GM21723 (cell line): ENCODE measurements around the gene CTDSPL2.
"Not testable (repeated sequence)": the region's sequence is repeated elsewhere in the genome, so short reads cannot be mapped to it uniquely, and the experiment has no call there.

Source experiments
- ATAC-seq: cut with Tn5 transposase; IDR thresholded peaks from one replicate; pipeline ENCODE4 v1.9.1; 2021; ENCODE audit warnings: mild to moderate bottlenecking, moderate library complexity; ENCODE audit not compliant: unreplicated experiment

The CTDSPL2 gene

DNA sequence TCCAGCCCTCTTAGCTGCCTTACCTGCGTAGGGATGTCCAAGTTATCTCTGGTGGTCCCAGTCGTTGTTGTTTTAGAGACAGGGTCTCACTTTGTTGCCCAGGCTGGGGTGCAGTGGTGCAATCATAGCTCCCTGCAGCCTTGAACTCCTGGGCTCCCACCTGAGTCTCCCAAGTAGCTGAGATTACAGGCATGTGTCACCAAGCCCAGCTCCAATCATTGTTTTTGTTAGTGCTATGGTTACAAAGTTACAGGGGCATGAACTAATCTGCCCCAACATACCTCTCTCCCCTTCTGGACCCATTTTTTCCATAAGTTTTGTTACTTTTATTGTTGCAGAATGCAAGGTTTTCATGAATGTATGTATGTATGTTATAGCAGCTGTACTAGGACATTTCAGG, 54.7 kb downstream of the CTDSPL2 start:
- no peak for ATAC-seq

DNA sequence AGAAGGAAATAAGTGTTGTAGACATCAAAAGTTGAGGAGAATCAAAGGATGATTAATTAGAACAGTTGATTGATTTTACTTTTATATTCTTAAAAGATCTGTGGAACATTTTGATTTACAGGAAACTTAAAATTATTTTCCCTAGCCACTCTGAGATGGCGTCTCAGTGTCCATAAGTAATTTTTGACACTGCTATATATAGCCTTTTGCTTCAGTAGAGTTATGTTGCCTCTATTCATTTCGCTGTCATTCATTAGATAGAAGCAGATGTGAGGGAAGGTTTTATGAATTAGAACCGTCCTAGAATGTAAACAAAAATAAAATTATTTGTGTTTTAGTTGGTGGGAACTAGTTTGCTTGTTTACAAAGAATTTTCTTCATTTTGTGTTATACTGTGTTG, 58.5 kb downstream of the CTDSPL2 start:
- no peak for ATAC-seq

DNA sequence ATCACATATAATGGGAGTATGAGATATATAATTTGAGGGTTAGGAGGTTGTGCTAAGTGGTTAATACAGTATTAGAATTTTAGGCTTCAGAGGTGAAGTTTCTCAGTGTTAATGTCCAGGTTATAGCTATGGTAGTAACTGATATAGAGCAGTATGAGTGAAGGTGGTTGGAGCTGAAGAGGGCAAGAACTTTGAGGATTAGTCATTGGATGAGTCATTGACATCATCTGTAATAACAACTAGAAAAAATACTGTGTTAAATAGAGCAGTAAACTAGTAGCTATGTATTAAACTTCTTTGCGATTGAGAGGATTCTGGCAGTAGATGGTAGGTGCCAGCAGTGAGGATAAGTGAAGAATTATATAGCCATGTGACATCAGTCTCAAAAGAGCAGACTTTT, 62.0 kb downstream of the CTDSPL2 start:
- no peak for ATAC-seq

DNA sequence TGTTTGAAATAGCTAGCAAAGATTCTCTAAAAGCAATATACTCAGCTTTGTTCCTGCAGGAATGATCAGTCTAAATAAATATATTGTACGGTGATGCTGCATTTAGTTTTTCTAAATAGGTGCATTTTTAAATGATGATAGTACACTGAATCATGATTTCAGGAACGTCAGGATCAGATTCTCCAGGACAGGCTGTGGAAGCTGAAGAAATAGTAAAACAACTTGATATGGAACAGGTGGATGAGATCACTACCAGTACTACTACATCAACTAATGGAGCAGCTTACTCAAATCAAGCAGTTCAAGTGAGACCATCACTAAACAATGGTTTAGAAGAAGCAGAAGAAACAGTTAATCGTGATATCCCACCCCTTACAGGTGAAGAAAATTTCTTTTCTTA, 63.2 kb downstream of the CTDSPL2 start:
- ATAC-seq, result no peak

DNA sequence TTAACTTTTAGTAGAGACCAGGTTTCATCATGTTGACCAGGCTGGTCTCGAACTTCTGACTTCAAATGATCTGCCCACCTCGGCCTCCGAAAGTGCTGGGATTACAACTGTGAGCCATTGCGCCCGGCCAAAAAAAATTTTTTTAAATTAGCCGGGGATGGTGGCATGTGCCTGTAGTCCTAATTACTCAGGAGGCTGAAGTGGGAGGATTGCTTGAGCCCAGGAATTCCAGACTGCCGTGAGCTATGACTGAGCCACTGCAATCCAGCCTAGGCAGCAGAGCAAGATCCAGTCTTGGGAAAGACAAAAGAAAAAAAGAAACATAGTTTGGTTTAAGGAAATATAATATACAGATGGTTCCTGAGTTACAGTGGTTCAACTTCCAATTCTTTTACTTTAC, 64.6 kb downstream of the CTDSPL2 start:
- no peak for ATAC-seq

DNA sequence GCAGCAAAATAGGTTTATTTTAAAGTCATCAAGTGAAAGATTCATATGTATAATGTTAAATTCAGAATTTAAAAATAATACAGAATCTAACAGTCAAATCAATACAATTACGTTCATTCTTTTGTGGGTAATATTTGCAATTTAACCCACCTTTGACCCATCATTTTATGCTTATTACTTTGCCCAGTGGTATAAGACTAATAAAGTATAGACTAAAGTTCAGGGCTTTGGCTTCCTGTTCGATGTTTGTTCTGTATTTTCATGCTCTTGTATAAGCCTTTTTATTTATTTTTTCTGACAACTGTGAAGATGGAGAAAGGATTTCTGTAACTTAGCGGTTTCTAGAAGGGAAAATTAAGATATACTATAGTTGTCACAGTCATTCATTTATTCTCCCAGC, 65.2 kb downstream of the CTDSPL2 start:
- no peak for ATAC-seq

DNA sequence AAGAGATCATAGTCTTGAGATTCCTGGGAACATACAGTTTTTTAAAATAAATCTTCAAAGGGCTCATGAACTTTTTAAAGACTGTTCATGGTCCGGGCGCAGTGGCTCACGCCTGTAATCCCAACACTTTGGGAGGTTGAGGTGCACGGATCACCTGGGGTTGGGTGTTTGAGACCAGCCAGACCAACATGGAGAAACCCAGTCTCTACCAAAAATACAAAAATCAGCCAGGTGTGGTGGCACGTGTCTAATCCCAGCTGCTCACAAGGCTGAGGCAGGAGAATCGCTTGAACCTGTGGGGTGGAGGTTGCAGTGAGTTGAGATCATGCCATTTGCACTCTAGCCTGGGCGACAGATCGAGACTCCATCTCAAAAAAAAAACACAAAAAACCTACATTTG, 68.1 kb downstream of the CTDSPL2 start:
- ATAC-seq, result no peak

DNA sequence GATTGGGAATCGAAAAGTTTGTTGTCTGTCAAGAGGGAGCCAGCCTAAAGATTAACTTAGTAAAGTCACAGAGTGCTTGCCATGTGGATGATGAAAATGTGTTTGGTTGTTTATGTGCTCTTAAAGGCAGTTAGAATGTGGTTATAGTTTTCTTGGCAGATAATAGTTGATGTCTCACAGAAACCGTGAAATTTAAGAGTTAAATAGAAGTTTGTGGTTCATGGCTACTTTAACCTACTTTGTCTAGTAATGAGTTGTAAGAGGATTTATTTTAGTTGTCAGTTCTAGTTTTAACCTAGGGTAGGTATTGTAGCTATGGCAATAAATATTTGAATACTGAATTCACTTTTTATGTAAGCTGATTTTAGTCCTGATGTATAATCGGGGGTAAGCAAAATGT, 73.1 kb downstream of the CTDSPL2 start:
- ATAC-seq, result no peak

DNA sequence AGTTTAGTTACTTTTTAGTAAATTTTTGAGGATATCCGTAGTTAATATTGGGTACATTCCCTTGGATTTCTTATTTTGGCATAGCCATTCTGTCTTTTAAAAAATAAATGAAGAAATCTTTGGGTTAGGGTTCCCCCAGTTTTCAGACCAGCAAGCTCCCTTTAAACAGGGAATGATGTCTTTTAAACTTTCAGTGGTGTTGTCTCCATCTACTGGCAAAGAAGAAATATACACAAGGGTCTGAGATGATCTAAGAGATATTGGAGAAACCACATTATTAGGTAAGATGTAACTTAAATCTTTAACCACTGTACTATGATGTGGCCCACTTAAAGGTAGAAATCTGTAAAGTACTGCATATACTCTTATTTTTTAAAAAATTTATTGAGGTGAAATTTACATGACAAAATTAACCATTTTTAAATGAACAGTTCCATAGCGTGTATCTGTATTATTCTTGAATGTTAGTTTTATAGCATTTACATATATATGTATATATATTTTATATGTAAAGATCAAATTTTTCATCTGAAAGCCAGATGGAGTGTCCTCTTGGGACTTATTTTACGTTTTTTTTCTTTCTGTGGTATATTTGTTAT, 74.4 kb downstream of the CTDSPL2 start:
- ATAC-seq, result no peak

DNA sequence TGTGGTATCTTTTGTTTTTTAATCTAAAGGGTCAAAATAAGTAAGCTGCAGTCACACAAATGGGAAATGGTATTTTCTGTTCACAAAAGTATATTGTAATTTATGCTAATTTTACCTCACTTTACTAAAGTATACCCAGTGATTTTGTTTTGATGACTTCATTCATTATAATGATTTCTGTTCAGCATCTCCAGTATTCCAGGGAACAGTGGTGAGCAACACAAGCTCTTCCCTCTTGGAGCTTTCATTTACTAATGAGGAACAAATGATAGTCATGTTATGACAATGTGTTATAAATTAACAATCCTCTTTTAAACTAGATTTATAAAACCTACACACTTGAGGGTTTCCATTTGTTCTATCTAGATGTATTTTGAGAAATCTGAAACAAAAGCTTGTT, 89.0 kb downstream of the CTDSPL2 start:
- ATAC-seq, result no peak

DNA sequence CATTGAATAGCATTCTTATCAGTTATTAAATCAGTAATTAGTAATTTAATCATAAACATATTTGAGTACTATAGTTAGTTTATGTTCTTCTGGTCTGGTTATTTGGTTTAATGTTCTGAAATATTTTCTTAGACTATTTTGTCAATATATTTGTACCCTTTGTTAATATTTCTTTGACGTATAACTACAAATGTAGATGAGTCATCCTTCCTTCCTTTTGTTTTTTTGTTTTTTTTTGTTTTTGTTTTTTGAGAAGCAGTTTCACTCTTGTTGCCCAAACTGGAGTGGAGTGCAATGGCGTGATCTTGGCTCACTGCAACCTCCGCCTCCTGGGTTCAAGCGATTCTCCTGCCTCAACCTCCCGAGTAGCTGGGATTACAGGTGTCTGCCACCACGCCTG, 92.1 kb downstream of the CTDSPL2 start:
- ATAC-seq, result no peak

DNA sequence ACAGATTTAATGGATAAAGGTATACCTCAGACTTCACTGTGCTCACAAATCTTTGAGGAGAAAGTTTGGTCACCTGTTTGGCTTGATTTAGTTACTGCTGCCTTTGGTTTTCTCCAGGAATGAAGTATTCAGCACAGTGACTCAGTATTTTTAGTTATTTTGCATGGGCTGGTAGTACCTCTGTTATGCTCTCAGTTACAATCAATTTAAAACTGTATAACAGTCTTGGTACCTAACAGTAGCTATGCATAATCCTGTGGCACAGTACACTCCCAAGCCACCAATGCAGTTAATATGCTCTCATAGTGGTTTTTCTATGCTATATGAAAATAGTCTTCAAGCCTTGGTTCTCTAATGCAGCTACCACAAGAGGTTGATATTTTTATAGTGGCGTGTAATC, 97.6 kb downstream of the CTDSPL2 start:
- ATAC-seq, result no peak

DNA sequence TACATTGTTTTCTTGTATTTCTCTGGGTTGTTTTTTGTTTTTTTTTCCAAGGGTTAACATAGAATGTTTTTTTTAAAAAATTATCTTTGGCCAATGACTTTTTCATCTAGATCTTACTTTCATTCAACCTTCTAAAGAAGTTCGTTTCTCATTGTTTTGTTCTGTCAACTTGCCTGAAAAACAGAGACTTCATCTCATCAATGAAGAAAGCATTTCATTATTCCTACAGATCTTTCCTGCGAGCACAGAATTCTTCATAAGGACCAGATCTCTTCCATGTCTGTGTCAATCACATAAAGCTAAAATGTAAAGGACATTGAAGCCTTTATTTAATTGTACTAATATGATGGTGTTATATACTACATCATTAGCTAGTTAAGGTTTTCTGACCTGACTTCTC, 99.8 kb downstream of the CTDSPL2 start:
- no peak for ATAC-seq

DNA sequence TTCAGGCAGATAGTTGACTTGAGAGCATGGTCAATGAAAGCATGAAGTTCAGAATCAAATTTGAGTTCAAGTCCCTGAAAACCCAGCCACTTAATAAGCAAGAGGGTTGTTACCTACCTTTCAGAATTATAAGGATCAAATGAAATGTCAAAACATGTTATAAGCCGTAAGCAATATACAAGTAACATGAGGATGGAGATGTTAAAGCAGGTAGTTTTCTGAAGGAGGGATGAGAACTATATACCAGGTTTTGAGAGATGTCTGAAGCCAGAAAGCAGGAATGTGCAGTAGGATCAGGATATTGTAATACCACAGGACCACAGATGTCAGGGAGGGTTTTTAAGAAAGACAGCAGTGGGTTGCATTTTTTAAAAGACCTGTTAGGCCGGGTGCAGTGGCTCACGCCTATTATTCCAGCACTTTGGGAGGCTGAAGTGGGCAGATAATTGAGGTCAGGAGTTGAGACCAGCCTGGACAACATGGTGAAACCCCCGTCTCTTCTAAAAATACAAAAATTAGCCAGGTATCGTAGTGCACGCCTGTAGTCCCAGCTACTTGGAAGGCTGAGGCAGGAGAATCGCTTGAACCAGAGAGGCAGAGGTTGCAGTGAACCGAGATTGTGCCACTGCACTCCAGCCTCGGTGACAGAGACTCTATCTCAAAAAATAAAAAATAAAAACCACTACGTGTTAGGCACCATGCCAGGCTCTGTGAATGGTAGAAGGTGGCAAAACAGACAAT, 102.6 kb downstream of the CTDSPL2 start:
- ATAC-seq, result no peak

DNA sequence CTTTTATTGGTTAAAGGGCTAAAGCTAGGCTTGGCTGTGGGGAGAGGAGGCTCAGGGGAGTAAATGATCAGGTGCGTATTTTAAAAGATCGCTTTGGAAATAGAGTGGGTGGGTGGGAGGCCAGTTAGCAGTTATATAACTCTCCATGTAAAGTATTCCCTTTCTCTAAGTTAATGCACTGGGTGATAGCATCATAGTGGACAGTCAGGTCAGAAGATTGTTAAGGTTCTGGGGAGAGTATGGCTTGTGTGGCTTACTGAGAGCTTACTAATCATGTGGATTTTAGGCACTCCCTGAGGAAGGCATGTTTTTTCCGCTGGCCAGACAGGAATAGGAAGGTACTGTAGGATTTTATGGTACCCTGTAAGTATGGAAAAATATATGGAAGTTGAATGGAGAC, 103.2 kb downstream of the CTDSPL2 start:
- no peak for ATAC-seq

DNA sequence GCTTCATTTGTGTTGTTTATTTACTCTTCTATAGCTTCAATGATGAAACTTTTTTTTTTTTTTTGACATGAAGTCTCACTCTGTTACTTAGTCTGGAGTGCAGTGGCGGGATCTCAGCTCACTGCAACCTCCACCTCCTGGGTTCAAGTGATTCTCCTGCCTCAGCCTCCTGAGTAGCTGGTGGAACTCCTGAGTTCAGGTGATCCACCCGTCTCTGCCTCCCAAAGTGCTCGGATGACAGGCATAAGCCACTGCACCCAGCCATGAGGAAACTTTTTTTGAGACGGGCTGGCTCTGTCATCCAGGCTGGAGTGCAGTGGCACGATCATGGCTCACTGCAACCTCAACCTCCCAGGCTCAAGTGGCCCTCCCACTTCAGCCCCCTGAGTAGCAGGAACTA, 104.8 kb downstream of the CTDSPL2 start:
- not testable (repeated sequence) for ATAC-seq

DNA sequence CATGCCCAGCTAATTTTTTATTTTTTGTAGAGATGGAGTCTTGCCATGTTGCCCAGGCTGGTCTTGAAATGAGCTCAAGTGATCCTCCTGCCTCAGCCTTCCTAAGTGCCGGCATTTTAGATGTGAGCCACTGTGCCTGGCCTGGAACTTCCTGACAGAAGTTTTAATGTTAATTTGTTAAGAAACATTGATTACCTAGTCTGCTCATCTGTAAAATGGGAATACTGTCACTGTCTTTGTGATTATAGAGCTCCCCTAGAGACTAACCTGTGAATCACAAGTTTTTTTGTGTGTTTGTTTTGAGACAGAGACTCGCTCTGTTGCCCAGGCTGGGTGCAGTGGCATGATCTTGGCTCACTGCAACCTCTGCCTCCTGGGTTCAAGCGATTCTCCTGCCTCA, 105.3 kb downstream of the CTDSPL2 start:
- no peak for ATAC-seq

DNA sequence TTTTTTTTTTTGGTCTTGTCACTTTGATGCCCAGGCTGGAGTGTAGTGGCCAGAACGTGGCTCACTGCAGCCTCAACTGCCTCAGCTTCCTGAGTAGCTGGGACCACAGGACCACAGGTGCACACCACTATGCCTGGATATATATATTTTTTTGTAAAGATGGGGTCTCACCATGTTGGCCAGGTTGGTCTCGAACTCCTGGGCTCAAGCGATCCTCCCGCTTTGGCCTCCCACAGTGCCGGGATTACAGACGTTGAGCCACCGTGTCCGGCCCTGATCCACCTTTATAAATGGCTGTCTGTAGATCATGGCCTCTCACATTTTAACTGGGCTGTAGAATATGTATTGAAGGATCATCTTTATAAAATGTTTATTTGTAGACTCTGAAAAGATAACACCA, 107.7 kb downstream of the CTDSPL2 start:
- no peak for ATAC-seq

DNA sequence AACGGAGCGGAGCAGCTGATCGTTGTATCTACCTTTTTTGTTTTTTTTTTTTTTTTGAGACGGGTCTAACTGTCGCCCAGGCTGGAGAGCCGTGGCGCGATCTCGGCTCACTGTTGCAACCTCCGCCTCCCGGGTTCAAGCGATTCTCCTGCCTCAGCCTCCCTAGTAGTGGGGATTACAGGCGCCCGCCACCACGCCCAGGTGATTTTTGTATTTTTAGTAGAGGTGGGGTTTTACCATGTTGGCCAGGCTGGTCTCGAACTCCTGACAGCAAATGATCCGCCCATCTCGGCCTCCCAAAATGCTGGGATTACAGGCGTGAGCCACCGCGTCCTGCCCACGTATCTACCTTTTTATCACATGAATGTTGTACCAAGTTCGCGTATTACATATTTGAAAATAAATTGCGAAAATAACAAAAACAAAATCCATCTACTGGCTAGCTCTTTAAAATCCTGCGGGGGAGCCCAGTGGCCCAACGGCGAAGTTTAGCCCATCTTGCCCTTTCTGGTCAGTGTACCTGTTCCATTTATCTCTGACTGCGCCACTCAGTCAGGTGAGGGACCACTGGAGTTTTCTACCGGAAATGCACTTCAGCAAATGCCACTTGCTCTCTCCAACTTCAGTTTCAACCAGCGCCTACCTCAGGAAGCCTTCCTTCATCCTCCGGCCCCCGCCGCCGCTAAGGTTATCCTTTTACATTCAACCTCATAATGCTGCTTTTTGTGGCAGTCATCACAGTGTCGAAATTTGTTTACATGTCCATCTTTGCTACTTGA, 108.3 kb downstream of the CTDSPL2 start:
- ATAC-seq, result no peak

DNA sequence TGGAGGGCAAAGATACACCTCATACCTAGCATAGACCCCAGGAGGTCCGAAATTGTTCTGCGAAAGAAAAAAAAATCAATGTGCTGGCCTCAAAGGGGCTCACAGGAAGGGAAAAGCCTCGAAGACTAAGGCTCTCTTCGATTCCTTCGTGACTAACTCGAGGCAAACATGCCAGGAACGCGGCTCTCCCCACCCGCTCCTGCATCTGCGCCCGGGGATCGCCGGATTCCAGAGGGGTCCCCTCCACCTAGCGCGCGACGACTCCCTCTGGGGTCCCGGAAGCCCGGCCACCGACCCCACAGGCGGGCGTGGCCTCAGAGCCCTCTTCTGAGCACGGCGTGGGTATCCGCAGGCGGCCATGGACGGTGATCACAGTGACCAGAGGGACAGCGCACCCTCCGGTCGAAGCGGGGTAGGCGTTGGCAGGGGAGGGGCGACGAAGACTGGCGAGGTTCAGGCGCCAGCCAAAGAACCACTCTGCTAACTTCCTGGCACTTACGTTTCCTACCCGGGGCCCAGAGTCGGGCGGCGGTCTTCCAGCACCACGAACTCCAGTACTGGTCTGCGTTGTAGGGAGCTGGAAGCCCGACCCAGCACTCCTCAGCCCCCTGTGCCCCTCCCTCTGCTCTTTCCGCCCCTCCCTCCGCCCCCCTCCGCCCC, 109.0 kb downstream of the CTDSPL2 start:
- peak; percentile 67 for ATAC-seq

DNA sequence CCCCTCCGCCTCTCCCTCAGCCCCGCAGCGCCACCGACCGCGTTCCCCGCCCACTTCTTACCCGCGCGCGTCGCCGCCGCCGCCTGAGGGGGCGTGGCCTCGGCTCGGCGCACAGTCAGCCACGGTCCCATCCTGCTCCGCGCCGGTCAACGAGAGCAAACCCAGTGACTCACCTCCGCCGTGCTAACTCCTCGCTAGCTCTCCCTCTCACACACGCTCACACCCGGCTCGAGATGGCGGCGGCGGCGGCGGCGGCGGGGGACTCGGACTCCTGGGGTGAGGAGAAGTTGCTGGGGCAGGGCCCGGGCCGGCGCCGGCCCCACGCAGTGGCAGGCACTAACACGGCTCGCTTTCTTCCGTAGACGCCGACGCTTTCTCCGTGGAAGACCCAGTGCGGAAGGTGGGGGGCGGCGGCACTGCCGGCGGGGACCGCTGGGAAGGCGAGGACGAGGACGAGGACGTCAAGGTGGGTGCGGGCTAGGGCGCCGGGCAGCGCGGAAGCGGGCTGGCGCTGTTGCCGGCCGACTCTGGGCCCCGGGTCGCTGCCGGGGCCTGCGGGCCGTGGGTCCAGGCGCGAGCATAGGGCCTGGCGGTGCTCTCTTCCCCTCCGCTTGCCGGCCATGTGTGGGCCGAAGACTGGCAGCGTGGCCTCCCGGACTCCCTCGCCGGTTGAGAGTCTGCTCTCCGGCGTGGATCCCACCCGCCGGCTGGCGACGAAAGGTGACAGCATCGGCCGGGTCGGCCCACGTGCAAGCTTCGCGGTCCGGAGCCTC, 109.7 kb downstream of the CTDSPL2 start, which contains the start of gene EIF3J:
Gene EIF3J (plus strand): TSS at position 186 of the 773 bp plus-strand sequence. CDS start 48 bp downstream, at position 234.
- ATAC-seq, result peak; percentile 82
